ENCODE measurements around the gene AAMP.
"Not testable (repeated sequence)": the region's sequence is repeated elsewhere in the genome, so short reads cannot be mapped to it uniquely, and the experiment has no call there.

Gene AAMP

GRCh38 chr2:218312267-218312756 is 42.4 kb upstream of the AAMP start:
- TF ChIP-seq CTCF (conservative IDR thresholded peaks at IDR 0.05; ENCODE audit: low read length), result no peak
- H3K4me3 ChIP-seq (ENCODE audit: low read length), result no peak overlapping the region
- DNase-seq (ENCODE audit: low read depth), result no peak

- not testable (repeated sequence) for H3K4me3 ChIP-seq (ENCODE audit: low read length); DNase-seq (ENCODE audit: low read depth)
Observed at GRCh38 chr2:218311541-218312266, 41.8 kb upstream of the AAMP start.

- H3K4me3 ChIP-seq (ENCODE audit: low read length), result no peak overlapping the region
- no peak for DNase-seq (ENCODE audit: low read depth)
Observed at GRCh38 chr2:218310853-218311540, 41.1 kb upstream of the AAMP start.

GRCh38 chr2:218307415-218308090 is 37.6 kb upstream of the AAMP start:
- no peak for DNase-seq (ENCODE audit: low read depth)
- H3K4me3 ChIP-seq (ENCODE audit: low read length), result no peak overlapping the region
- TF ChIP-seq CTCF (conservative IDR thresholded peaks at IDR 0.05; ENCODE audit: low read length), result no peak

More at GRCh38 chr2:218310853-218311540, 41.1 kb upstream of the AAMP start:
- no peak for TF ChIP-seq CTCF (conservative IDR thresholded peaks at IDR 0.05; ENCODE audit: low read length)

- DNase-seq (ENCODE audit: low read depth), result no peak
- TF ChIP-seq CTCF (conservative IDR thresholded peaks at IDR 0.05; ENCODE audit: low read length), result no peak
- no peak overlapping the region for H3K4me3 ChIP-seq (ENCODE audit: low read length)
Observed at GRCh38 chr2:218306184-218306920, 36.4 kb upstream of the AAMP start.

GRCh38 chr2:218305383-218305782 is 35.4 kb upstream of the AAMP start:
- no peak for DNase-seq (ENCODE audit: low read depth)
- no peak overlapping the region for H3K4me3 ChIP-seq (ENCODE audit: low read length)
- TF ChIP-seq CTCF (conservative IDR thresholded peaks at IDR 0.05; ENCODE audit: low read length), result no peak
